H9 (cell line): ENCODE measurements around the gene CNOT9. TPM values are rescaled to one million over a fixed set of nuclear protein-coding genes. Genes with fewer than 3 reads are reported as not detected.

Experiments used
- DNase-seq: peaks from one replicate; pipeline ENCODE4 v3.0.0-alpha.2; 2017
- H2AFZ ChIP-seq: one replicate; pipeline ENCODE4 v1.6.1; 2013; ENCODE audit warnings: mild to moderate bottlenecking, low read length, control low read depth, moderate library complexity
- H2AK5ac ChIP-seq: 2 replicates; pipeline ENCODE4 v1.6.1; 2013; ENCODE audit warnings: low read length, control low read depth, mixed read lengths; ENCODE audit not compliant: insufficient read length
- H2BK120ac ChIP-seq: one replicate; pipeline ENCODE4 v1.6.1; 2013; ENCODE audit warnings: low read depth, mild to moderate bottlenecking, low read length, control low read depth, inconsistent platforms; ENCODE audit not compliant: poor library complexity, severe bottlenecking
- H2BK12ac ChIP-seq: 2 replicates; pipeline ENCODE4 v1.6.1; 2013; ENCODE audit warnings: low read length, control low read depth, mixed read lengths, low read depth; ENCODE audit not compliant: insufficient read length
- H2BK15ac ChIP-seq: 2 replicates; pipeline ENCODE4 v1.6.1; 2013; ENCODE audit warnings: low read depth, low read length, control low read depth
- H2BK20ac ChIP-seq: one replicate; pipeline ENCODE4 v1.6.1; 2013; ENCODE audit warnings: low read depth, mild to moderate bottlenecking, low read length, control low read depth, inconsistent platforms; ENCODE audit not compliant: poor library complexity, severe bottlenecking
- H2BK5ac ChIP-seq: 2 replicates; pipeline ENCODE4 v1.6.1; 2013; ENCODE audit warnings: low read length, control low read depth, mixed read lengths; ENCODE audit not compliant: insufficient read length
- H3K14ac ChIP-seq: 2 replicates; pipeline ENCODE4 v1.6.1; 2013; ENCODE audit warnings: low read length, control low read depth; ENCODE audit not compliant: insufficient read depth
- H3K18ac ChIP-seq: 2 replicates; pipeline ENCODE4 v1.6.1; 2013; ENCODE audit warnings: low read depth, mild to moderate bottlenecking, mixed read lengths, low read length, control low read depth; ENCODE audit not compliant: insufficient read length
- H3K23ac ChIP-seq: 2 replicates; pipeline ENCODE4 v1.6.1; 2013; ENCODE audit warnings: low read length, control low read depth, mixed read lengths, low read depth; ENCODE audit not compliant: insufficient read length
- H3K23me2 ChIP-seq: 2 replicates; pipeline ENCODE4 v1.6.1; 2013; ENCODE audit warnings: low read depth, mild to moderate bottlenecking, mixed read lengths, low read length, control low read depth; ENCODE audit not compliant: insufficient read length, poor library complexity, severe bottlenecking
- H3K27ac ChIP-seq: 2 replicates; pipeline ENCODE4 v1.5.1; 2013; ENCODE audit warnings: low read length, control low read depth, mixed read lengths, low read depth; ENCODE audit not compliant: insufficient read length
- H3K27me3 ChIP-seq: 2 replicates; pipeline ENCODE4 v1.6.1; 2013; ENCODE audit warnings: low read length, control low read depth, inconsistent platforms; ENCODE audit not compliant: insufficient read depth
- H3K4ac ChIP-seq: 2 replicates; pipeline ENCODE4 v1.6.1; 2013; ENCODE audit warnings: low read depth, mild to moderate bottlenecking, control low read depth, inconsistent platforms, low read length, moderate library complexity
- H3K4me1 ChIP-seq: 2 replicates; pipeline ENCODE4 v1.6.1; 2013; ENCODE audit warnings: low read length, control low read depth, inconsistent platforms; ENCODE audit not compliant: insufficient read depth
- H3K4me2 ChIP-seq: 2 replicates; pipeline ENCODE4 v1.6.1; 2013; ENCODE audit warnings: low read length, control low read depth, mixed read lengths; ENCODE audit not compliant: insufficient read length, insufficient read depth
- H3K56ac ChIP-seq: 2 replicates; pipeline ENCODE4 v1.6.1; 2013; ENCODE audit warnings: low read depth, mild to moderate bottlenecking, mixed read lengths, low read length, control low read depth; ENCODE audit not compliant: insufficient read length
- H3K79me1 ChIP-seq: 2 replicates; pipeline ENCODE4 v1.6.1; 2013; ENCODE audit warnings: low read depth, mild to moderate bottlenecking, moderate library complexity, low read length, control low read depth, inconsistent platforms; ENCODE audit not compliant: insufficient read depth, poor library complexity, severe bottlenecking
- H3K79me2 ChIP-seq: 2 replicates; pipeline ENCODE4 v1.6.1; 2013; ENCODE audit warnings: low read length, control low read depth, inconsistent platforms; ENCODE audit not compliant: insufficient read depth
- H3K9ac ChIP-seq: 2 replicates; pipeline ENCODE4 v1.6.1; 2013; ENCODE audit warnings: low read length, control low read depth, mixed read lengths; ENCODE audit not compliant: insufficient read length; ENCODE audit errors: extremely low read depth
- H3K9me3 ChIP-seq: one replicate; pipeline ENCODE4 v1.6.1; 2013; ENCODE audit warnings: low read depth, low read length, inconsistent platforms; ENCODE audit not compliant: control insufficient read depth
- H3T11ph ChIP-seq: one replicate; pipeline ENCODE4 v1.6.1; 2013; ENCODE audit warnings: mild to moderate bottlenecking, low read length, control low read depth, inconsistent platforms
- H4K20me1 ChIP-seq: one replicate; pipeline ENCODE4 v1.6.1; 2013; ENCODE audit not compliant: control insufficient read depth, insufficient read length, insufficient read depth
- H4K5ac ChIP-seq: 2 replicates; pipeline ENCODE4 v1.6.1; 2013; ENCODE audit warnings: low read depth, mild to moderate bottlenecking, mixed read lengths, low read length, control low read depth; ENCODE audit not compliant: insufficient read length
- H4K8ac ChIP-seq: replicated peaks from 2 replicates; pipeline ENCODE4 v1.6.1; 2013; ENCODE audit warnings: low read length, control low read depth, mixed read lengths, low read depth; ENCODE audit not compliant: insufficient read length
- H4K91ac ChIP-seq: 2 replicates; pipeline ENCODE4 v1.6.1; 2013; ENCODE audit warnings: low read depth, mild to moderate bottlenecking, moderate library complexity, mixed read lengths, low read length, control low read depth; ENCODE audit not compliant: insufficient read length
- H3K27ac Mint-ChIP-seq, 3 experiments: 2 replicates in 2 of 3; 3 replicates in 1 of 3; pipeline ENCODE4 v1.8.0; 2020 to 2021; ENCODE audit warnings: mixed read lengths in 3 of 3, mild to moderate bottlenecking in 1 of 3, moderate library complexity in 1 of 3
- H3K27me3 Mint-ChIP-seq: 2 replicates; pipeline ENCODE4 v1.8.0; 2021; ENCODE audit warnings: low read depth, mild to moderate bottlenecking, moderate library complexity, mixed read lengths
- H3K36me3 Mint-ChIP-seq, 3 experiments: 2 replicates in 2 of 3; 3 replicates in 1 of 3; pipeline ENCODE4 v1.8.0; 2020 to 2021; ENCODE audit warnings: low read depth in 3 of 3, mixed read lengths in 3 of 3; ENCODE audit not compliant: insufficient read depth in 1 of 3
- H3K4me1 Mint-ChIP-seq, 2 experiments: 2 replicates each; pipeline ENCODE4 v1.8.0; 2020; ENCODE audit warnings: mixed read lengths in 2 of 2
- H3K4me3 Mint-ChIP-seq, 2 experiments: 2 replicates in 1 of 2; 3 replicates in 1 of 2; pipeline ENCODE4 v1.8.0; 2020 to 2021; ENCODE audit warnings: mild to moderate bottlenecking in 2 of 2, mixed read lengths in 2 of 2, moderate library complexity in 1 of 2
- H3K9me3 Mint-ChIP-seq, 2 experiments: 2 replicates in 1 of 2; 3 replicates in 1 of 2; pipeline ENCODE4 v1.8.0; 2020; ENCODE audit warnings: mild to moderate bottlenecking in 2 of 2, mixed read lengths in 2 of 2, moderate library complexity in 1 of 2
- CTCF ChIP-seq: fragments of 200-600 bp; sonication (generic); conservative IDR thresholded peaks from 3 replicates; pipeline ENCODE4 v1.8.0; 2021; ENCODE audit warnings: antibody characterized with exemption, mild to moderate bottlenecking
- WGBS: extraction: QIAGEN DNeasy Blood & Tissue Kit; methylation state at CpG from one replicate; pipeline ENCODE4 v1.1.7; 2013; ENCODE audit warnings: missing lambda C conversion rate, low lambda C conversion rate, mixed read lengths; ENCODE audit not compliant: insufficient read length; ENCODE audit errors: extremely low coverage; 5-methylcytosine and 5-hydroxymethylcytosine counted together
- total RNA-seq: library from RNA; stranded (reverse); gene quantifications from 2 replicates; pipeline ENCODE4 v1.2.1, GENCODE V29; 2021

The CNOT9 gene
- total RNA-seq, 1 experiment from 2014 or later, result 91.2 TPM

DNA sequence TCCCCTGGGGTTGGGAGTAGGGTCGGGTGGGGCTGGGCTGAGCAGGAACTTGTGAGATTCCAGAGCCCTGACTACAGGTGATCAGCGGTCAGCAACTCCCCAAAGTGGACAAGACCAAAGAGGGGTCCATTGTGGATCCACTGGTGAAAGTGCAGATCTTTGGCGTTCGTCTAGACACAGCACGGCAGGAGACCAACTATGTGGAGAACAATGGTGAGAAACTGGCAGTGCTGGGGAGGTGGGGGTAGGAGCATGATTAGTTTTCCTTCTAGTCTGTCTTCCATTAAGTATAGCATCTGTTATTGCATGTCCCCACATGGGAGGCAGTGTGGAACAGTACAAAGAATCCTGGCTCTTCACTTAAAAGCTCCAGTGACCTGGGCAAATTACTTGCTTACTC lies 67.1 kb downstream of the CNOT9 start:
- Histone ChIP-seq H3T11ph (no peak overlapping the region), H2BK5ac (no peak overlapping the region), H3K79me1 (no peaks in the 10 kb centered on the region), H2AK5ac (no peak overlapping the region), H3K9me3 (no peaks in the 10 kb centered on the region), H4K8ac (no peak overlapping the region), H3K14ac (no peak overlapping the region), H2BK120ac (no peak overlapping the region), H3K23me2 (no peaks in the 10 kb centered on the region), H3K27me3 (no peaks in the 10 kb centered on the region), H3K79me2 (no peaks in the 10 kb centered on the region), H3K4me2 (no peak overlapping the region), H4K91ac (no peak overlapping the region), H2BK20ac (no peak overlapping the region), H2AFZ (no peak overlapping the region), H3K18ac (no peak overlapping the region), H3K4ac (no peak overlapping the region), H3K23ac (no peak overlapping the region), H2BK15ac (no peak overlapping the region), H3K9ac (no peak overlapping the region), H3K56ac (no peak overlapping the region), H2BK12ac (no peak overlapping the region), H4K20me1 (no peaks in the 10 kb centered on the region), H4K5ac (no peak overlapping the region), H3K4me1 (no peaks in the 10 kb centered on the region), H3K27ac (no peak overlapping the region)
- H3K9me3 Mint-ChIP-seq, result no peaks in the 10 kb centered on the region
- no peak overlapping the region; a peak in 1 of 7 replicates for H3K27ac Mint-ChIP-seq
- no peaks in the 10 kb centered on the region for H3K4me1 Mint-ChIP-seq
- no peak for TF ChIP-seq CTCF
- no peak for DNase-seq
- no peak overlapping the region for H3K4me3 Mint-ChIP-seq
- H3K36me3 Mint-ChIP-seq, result peaks cover 25 to 64% (median 55%) of the 10 kb centered on the region in 3 experiments; a peak in 6 of 7 replicates
- H3K27me3 Mint-ChIP-seq, result peaks cover 2% of the 10 kb centered on the region
- no CpG with 5 or more reads among the region's 5 CpGs for WGBS
